Amniotic epithelial cell (primary cell): Measurements from ENCODE around the gene C1QB.

Source experiments
- DNase-seq: peaks from one replicate; pipeline ENCODE4 v3.0.0-alpha.2; 2010; ENCODE audit warnings: low read depth

C1QB gene

DNA sequence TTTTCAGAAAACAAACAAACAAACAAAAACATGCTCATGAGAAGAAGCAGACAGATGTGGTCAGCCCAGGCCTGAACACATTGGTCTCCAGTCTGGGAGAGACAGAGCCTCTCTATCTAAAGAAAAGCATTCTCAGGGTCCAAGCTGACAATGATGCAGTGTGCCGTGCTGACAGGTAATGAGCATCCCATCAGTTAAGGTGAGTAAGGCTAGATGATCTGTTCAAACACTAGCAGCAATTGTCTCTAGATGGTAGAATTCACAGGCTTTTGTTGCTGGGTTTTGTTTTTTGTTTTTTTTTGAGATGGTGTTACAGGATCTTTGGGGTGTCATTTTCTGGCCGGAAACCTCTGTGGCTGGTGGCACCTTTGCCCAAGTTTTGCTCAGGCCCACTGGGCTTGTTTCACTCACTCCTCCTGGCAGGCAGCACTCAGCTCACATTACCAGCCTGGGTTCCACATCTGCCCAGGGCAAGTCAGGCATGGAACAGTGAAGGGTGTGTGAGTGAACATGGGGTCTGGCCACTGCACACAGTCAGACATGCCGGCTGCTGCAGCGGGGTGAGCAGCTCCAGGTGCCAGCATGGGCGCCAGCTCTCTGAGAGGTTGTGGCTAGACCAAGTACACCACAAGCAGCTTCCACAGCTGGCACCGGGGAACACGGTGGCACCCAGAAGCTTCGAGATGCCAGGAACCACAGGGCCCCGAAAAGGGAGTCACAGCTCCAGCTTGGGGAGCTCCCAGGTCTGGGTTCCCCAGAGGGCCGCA is 19.2 kb upstream of the C1QB start:
- no peak for DNase-seq

DNA sequence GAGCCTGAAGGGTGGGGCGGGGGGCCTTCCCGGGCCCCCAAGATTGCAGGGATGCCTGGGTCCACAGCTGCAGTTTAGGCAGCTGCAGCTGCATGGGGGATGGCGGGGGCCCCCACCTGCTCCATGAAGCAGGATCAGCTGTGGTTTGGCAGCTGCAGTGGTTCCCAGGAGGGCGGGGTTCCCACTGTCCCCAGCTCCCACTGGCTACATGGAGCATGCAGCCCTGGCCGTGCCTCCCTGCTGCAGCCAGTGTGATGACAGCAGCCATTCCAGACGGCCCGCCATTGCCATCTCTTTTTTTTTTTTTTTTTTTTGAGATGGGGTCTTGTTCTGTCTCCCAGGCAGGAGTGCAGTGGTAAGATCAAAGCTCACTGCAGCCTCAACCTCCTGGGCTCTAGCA is 17.6 kb upstream of the C1QB start:
- no peak for DNase-seq

DNA sequence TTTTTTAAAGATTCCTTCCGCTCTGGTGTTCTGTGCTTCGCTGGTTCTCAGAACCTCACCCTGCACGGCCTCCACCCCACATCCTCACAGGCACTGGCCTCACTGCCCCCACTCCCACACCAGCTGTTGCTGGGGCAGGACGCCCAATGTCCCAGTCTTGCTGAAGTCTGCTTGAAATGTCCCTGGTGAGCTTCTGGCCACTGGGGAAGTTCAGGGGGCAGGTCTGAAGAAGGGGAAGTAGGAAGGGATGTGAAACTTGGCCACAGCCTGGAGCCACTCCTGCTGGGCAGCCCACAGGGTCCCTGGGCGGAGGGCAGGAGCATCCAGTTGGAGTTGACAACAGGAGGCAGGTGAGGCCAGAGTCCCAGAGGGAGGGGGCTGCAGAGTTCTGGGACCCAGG is 16.7 kb upstream of the C1QB start, which contains the start of gene C1QA:
Gene C1QA, plus strand, starts transcription at position 276 of the 400 bp plus-strand sequence. CDS start 989 bp downstream, outside the sequence.
- no peak for DNase-seq

DNA sequence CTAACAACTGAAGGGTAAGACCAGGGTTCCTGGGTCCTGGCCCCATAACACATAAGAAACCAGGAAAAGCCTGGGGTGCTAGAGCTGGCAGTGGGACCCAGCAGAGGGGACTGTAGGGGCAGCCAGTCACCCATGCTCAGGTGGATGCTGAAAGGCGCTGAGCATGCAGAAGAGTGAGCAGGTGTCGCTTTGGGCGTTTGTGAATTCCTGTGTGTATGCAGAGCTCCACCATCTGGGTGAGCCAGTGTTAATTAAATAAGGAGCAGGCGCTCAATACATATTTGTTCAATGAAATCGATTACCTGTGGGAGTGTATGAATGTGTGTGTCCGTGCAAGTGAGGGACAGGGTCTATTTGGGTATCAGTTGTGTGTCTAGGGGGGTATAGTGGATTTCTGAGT is 16.1 kb upstream of the C1QB start:
- DNase-seq: no peak

DNA sequence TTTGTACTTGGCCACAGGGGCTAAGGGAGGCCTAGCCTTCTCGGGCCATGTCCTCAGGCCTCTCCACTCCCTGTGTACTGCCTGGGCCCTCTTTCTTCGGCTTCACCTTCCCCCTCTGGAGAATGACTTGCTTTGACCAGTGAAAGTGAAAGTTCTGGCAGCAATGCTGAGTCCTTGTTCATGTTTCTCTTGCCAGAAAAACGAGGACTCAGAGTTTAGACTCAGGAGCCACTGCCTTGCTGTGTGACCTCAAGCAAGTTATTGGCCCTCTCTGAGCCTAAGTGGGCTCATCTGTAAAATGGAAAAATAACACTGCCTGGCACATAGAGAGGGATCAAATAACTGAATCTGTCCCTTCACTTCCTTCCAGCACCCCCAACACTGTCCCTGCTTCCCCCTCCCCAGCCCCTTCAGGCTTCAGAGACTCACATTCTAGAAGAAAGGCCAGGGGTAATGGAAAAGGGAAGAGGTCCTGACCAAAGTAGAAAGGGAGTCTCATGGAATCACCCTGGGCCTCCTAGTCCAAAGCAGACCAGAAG is 15.1 kb upstream of the C1QB start:
- DNase-seq: no peak

DNA sequence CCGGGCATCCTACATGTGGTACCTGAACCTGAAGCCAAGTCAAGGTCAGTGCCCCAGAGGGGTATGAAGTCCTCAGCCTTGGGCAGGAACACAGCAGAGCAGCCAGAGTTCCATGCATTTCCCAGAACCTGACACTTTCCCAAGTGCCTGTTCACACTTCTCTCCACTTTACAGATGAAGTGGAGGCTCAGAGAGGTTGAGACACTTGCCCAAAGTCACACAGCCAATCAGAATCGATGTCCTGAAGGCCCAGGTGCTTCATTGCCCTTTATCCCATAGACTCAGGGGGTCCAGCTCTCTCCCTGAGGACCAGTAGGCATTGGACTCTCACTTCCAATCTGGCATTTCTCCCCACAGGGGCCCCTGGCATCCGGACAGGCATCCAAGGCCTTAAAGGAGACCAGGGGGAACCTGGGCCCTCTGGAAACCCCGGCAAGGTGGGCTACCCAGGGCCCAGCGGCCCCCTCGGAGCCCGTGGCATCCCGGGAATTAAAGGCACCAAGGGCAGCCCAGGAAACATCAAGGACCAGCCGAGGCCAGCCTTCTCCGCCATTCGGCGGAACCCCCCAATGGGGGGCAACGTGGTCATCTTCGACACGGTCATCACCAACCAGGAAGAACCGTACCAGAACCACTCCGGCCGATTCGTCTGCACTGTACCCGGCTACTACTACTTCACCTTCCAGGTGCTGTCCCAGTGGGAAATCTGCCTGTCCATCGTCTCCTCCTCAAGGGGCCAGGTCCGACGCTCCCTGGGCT is 14.4 kb upstream of the C1QB start:
- DNase-seq: no peak

DNA sequence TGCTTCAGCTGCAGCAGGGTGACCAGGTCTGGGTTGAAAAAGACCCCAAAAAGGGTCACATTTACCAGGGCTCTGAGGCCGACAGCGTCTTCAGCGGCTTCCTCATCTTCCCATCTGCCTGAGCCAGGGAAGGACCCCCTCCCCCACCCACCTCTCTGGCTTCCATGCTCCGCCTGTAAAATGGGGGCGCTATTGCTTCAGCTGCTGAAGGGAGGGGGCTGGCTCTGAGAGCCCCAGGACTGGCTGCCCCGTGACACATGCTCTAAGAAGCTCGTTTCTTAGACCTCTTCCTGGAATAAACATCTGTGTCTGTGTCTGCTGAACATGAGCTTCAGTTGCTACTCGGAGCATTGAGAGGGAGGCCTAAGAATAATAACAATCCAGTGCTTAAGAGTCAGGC is 13.8 kb upstream of the C1QB start:
- DNase-seq: peak; percentile 67

DNA sequence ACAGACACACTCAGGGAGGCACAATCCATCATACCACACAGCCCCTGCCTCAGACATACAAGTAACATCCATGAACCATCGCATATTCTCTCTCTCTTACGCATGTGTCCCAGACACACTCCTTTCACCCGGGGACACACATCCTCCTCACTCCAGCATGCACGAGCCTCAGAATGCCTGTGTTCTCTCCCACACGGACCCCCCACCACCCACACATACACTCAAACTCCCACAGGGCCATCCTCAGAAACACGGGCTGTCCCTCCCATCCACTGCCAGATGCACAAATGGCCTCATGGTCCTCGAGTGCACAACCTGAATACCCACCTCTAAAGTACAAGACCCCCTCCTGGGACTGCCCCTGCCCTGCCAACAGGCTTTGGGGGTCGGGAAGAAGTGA is 11.8 kb upstream of the C1QB start:
- no peak for DNase-seq

DNA sequence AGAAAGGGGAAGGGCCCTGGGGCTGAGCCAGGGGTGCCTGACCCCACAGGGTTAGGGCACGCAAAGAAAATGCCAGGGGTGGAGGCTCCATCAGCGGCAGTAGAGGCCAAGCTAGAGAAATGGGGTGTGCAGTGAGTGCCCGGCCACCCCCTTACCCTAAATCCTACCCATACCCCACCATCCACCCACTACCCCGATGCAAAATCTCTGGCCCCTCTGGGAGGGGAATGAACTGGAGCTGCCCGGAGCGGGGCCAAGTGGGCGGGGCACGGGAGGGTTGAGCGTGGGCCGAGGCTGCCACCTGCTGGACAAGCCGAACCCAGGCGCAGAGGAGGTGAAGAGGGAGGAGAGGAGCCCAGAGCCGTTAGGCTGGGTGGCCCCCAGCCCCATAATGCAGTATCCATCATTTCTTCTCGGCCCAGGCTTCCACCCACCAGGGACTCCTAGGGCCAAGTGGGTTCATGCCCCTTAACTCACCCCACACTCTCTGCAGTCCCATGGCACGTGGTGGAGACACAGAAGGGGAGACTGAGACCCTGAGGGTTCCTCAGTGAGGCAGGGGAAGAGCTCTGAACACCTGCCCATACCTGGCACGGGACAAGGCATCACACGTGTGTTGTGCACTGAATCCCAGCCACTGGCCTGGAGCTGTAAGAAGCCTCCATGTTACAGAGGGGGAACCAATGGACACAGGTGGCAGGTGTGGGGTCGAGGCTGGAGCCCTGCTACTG is 11.0 kb upstream of the C1QB start:
- DNase-seq: peak; percentile 7

DNA sequence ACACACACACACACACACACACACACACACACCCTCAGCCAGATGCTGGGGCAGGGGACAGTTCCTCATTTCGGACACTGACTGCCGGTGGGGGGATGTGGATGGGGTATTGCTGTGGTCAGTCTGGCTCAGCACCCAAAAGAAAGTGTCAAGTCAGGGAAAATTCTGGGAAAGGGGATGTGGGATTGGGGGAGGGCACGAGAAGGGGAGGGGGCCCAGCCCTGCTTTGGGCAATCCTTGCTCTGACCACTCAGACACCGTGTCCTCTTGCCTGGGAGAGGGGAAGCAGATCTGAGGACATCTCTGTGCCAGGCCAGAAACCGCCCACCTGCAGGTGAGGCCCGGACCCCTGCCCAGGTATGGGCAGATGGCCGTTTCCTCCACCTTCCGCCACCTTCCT is 9.7 kb upstream of the C1QB start, which contains the start of gene C1QC:
Gene C1QC, plus strand, starts transcription at position 253 of the 400 bp plus-strand sequence. CDS start 391 bp downstream, outside the sequence.
- no peak for DNase-seq

DNA sequence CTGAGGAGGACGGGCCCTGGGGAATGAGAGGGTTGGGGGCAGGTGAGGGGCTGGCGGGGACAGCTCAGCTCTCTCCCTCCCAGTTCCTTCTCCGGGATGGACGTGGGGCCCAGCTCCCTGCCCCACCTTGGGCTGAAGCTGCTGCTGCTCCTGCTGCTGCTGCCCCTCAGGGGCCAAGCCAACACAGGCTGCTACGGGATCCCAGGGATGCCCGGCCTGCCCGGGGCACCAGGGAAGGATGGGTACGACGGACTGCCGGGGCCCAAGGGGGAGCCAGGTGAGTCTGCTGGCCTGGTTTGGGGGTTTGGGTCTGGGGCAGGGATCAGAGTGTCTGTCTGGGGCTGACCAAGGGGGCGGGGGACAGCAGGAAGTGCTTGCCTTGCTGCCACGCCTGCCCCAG is 9.1 kb upstream of the C1QB start:
- no peak for DNase-seq

DNA sequence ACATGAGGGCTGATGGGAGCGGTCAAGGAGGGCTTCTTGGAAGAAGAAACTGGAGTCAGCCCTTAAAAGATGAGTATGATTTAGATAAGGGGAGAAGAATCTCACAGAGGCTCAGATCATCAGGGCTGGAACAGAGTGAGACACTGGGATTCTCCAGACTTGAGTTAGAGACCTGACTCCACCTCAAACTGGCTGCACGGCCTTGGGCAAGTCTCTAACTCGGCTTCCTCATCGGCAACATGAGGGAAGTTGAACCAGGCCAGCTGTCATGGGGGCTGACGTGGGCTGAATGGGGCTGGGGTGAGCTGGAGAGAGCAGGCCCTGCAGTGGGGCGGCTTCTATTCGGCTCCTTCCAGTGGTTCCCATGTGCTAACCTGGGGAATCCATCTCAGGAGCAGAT is 7.1 kb upstream of the C1QB start:
- no peak for DNase-seq

DNA sequence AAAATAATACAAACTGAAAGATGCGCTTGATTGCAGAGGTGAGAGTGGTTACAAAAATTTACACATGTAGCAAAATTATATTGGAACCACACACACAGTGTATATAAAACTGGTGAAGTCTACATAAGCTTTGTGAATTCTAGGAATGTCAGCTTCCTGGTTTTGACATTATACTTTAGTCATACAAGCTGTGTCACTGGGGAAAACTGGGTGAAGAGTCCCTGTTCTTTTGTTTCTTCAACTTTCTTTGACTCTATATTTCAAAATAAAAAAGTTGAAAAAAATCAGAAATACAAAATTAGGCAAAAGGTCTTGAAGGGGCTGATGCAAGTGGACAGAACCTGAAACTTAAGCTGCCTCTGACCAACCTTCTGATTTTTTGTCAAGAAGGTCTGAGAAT is 6.7 kb upstream of the C1QB start:
- peak; percentile 7 for DNase-seq

DNA sequence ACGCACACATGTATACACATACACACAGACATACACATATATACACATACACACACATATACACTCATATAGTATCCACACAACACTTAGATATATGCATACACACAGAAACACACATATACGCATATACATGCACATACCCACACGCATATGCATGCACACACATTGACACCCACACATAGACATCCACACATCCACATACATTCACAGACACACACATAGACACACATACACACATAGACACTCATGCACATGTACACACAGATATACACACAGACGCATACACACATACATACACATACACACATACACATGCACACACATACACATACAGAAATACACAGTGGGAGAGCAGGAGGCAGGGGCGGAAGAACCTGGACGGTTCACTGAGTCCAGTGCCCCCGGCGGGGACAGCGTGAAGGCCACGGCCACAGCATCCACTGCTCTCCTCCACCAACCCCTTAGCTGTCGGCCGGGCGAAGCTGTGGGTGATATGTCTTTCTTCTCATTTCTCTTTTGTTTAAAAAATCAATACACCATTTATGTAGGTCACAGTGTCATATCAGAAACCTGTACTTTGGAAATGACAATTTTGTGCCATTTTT is 2.8 kb upstream of the C1QB start:
- no peak for DNase-seq

DNA sequence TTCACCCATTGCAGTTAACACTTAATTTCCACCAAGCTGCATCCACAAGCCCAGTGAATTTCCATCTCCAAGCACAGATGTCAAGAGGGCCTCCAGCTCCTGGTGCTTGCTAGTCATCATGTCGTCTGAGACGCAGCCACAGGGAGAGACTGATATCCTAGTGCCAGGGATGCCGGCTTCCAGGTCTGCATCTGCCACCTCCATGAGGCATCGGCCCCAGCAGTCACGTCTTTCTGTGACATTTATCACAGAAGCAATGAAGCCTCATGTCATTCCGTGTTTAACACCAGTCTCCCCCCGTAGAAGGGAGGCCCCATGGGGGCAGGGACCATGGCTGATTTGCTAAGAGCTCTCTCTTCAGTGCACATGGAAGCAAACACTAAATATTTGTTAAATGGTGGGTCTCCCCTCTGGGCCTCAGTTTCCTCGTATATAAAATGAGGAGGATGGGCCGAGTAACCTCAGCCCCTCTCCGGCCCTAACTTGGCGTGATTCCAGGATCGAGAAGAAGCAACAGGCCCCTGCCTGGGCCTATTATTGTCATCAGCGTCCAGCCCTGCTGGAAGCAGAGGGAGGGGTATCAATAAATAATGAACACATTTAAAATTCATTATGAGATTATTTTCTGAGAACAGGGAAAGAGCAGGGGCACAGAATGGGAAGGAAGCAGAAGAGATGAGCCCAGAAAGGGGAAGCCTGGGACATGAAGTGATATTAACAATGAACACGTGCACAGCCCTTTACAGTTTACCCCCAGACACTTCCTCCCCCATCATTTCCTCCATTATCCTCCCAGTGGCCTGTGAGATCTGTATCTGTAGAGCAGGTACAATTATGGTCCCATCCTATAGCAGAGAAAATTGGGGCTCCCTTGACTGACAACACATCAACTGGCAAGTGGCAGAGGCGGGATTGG is 837 bp upstream of the C1QB start:
- no peak for DNase-seq

DNA sequence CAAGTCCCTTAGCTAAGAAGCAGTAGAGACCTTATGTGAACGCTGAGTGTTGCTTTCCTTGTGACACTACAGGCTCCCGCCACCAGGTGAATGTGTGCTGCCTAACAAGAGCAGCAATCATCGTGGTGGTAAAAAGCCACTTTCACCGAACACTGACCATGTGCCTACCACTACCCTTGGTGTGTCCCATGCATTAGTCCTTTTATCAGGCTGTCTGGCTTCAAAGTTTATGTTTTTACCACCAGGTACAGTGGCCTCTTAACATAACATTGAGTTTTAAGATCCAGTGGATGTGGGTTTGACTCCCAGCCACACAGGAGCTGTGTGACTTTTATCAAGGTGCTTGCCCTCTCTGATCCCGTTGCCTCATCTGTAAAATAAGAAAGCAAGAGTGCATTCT is 1.7 kb downstream of the C1QB start:
- no peak for DNase-seq

DNA sequence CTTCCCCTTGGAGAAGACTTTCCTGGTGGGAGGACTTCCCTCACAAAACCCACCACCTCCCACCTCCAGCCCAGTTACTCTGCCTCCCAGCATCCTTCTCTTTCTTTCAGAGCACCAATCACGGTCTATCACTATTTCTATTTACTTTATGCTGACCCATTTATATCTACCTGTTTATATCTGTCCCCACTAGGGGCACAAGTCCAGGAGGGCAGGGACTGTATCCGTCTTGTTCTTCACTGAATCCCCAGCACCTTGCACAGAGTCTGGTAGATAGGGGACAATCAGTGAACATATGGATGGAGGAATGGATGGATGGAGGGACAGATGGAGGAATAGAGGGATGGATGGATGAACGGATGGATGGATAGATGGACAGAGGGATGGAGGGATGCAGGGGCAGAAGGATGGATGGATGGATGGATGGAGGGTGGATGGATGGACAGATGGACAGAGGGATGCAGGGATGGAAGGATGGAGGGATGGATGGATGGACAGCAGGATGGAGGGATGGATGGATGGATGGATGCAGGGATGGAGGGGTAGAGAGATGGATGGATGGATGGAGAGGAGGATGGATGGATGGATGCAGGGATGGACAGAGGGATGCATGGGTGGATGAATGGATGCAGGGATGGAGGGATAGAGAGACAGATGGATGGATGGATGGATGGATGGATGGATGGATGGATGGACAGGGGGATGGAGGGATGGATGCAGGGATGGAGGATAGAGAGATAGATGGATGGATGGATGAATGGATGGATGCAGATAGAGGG is 5.5 kb downstream of the C1QB start:
- no peak for DNase-seq

DNA sequence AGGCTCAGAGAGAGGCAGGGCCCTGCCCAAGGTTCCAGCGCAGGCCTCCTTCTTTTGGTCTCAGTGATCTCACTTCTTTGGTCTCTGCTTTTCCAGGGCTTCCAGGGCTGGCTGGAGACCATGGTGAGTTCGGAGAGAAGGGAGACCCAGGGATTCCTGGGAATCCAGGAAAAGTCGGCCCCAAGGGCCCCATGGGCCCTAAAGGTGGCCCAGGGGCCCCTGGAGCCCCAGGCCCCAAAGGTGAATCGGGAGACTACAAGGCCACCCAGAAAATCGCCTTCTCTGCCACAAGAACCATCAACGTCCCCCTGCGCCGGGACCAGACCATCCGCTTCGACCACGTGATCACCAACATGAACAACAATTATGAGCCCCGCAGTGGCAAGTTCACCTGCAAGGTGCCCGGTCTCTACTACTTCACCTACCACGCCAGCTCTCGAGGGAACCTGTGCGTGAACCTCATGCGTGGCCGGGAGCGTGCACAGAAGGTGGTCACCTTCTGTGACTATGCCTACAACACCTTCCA is 7.7 kb downstream of the C1QB start:
- no peak for DNase-seq

DNA sequence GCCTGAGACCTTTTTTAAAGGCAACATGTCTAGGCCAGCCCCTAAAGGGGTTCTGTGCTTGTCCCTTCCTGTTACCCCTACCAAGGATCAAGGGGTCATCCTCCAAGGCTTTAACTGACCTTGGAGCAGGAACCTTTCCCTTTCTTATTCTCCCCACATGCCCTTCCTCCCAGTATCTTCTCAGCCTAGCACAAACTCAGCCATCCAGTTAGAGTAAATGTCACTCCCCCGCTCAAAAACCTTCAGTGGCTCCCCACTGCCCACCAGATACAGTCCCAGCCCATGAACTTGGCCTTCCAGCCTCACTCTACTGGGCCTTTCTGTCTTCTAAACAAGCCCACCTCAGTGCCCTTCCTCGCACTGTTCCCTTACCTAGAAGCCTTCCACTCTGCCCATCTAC is 8.8 kb downstream of the C1QB start:
- DNase-seq: no peak

DNA sequence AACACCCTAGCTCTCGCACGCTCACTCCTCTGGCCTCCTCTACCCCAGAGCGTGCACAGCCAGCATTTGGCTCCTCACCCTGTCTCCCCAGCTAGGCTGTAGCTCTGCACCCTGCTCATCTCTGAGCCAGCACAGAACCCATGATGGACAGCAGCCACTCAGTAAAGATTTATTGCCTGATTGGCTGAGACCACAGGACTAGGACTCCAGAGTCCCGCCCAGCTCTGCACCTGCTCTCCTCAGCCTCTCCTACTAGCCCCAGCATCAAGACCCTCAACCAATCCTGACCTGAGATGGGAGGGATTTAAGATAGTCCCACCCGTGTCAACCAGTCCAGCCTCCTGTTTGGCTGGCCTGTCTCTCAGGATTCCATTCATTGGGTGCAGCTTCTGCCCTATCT is 9.3 kb downstream of the C1QB start:
- peak; percentile 37 for DNase-seq
